ENCODE data around the gene AGBL1. TPM values are rescaled to one million over a fixed set of nuclear protein-coding genes. Genes with fewer than 3 reads are reported as not detected.

AGBL1 gene
- total and polyA plus RNA-seq, 4 donors, result 0.08 to 147 (median 4.7) TPM

- ATAC-seq (ENCODE audit: insufficient read depth, low FRiP score) (no peak), DNase-seq (no peak)
- 80 to 82% methylated on average over 3 of the region's 3 CpGs for WGBS, 2 donors
- no peaks in the 10 kb centered on the region for H3K9me3 ChIP-seq (ENCODE audit: control insufficient read depth in 4 of 4, insufficient read depth in 3 of 4, low read length in 3 of 4)
- no peaks in the 10 kb centered on the region for H3K36me3 ChIP-seq (ENCODE audit: control insufficient read depth in 4 of 4, insufficient read depth in 4 of 4, low read length in 4 of 4)
- no peak for TF ChIP-seq CTCF (IDR thresholded peaks at IDR 0.05; ENCODE audit: control extremely low read depth, extremely low read depth)
- no peak overlapping the region for H3K27ac ChIP-seq (ENCODE audit: low read depth in 1 of 2, low read length in 1 of 2)
- H3K9ac ChIP-seq (ENCODE audit: insufficient read depth in 1 of 2, low read length in 2 of 2), result no peak overlapping the region
- peaks cover 0 to 3% (median 0%) of the 10 kb centered on the region in 5 donors for H3K4me1 ChIP-seq (ENCODE audit: control insufficient read depth in 5 of 5, insufficient read depth in 5 of 5, low read length in 5 of 5)
- H3K4me3 ChIP-seq, result no peak overlapping the region
- peaks cover 0 to 2% (median 0%) of the 10 kb centered on the region in 3 donors for H3K27me3 ChIP-seq (ENCODE audit: control insufficient read depth in 3 of 3, insufficient read depth in 3 of 3, low read length in 2 of 3)
Observed at GRCh38 chr15:86894269-86894668, 814.6 kb downstream of the AGBL1 start.

GRCh38 chr15:86903642-86904421, 824.2 kb downstream of the AGBL1 start:
- ATAC-seq (ENCODE audit: insufficient read depth, low FRiP score), result no peak
- no peak for DNase-seq
- Histone ChIP-seq H3K9me3 (ENCODE audit: control insufficient read depth in 4 of 4, insufficient read depth in 3 of 4, low read length in 3 of 4) (peaks cover 0 to 1% (median 0%) of the 10 kb centered on the region in 4 donors), H3K4me1 (ENCODE audit: control insufficient read depth in 5 of 5, insufficient read depth in 5 of 5, low read length in 5 of 5) (peaks cover 0 to 8% (median 0%) of the 10 kb centered on the region in 5 donors), H3K27me3 (ENCODE audit: control insufficient read depth in 3 of 3, insufficient read depth in 3 of 3, low read length in 2 of 3) (no peaks in the 10 kb centered on the region), H3K27ac (ENCODE audit: low read depth in 1 of 2, low read length in 1 of 2) (no peak overlapping the region), H3K4me3 (no peak overlapping the region), H3K9ac (ENCODE audit: insufficient read depth in 1 of 2, low read length in 2 of 2) (no peak overlapping the region), H3K36me3 (ENCODE audit: control insufficient read depth in 4 of 4, insufficient read depth in 4 of 4, low read length in 4 of 4) (no peaks in the 10 kb centered on the region)
- no peak for TF ChIP-seq CTCF (IDR thresholded peaks at IDR 0.05; ENCODE audit: control extremely low read depth, extremely low read depth)
- WGBS, 2 donors, result 30 to 53% methylated on average over 4 of the region's 4 CpGs

GRCh38 chr15:86905625-86906256, 826.1 kb downstream of the AGBL1 start:
- Histone ChIP-seq H3K9ac (ENCODE audit: insufficient read depth in 1 of 2, low read length in 2 of 2) (no peak overlapping the region), H3K4me3 (no peak overlapping the region), H3K9me3 (ENCODE audit: control insufficient read depth in 4 of 4, insufficient read depth in 3 of 4, low read length in 3 of 4) (peaks cover 0 to 1% (median 0%) of the 10 kb centered on the region in 4 donors), H3K36me3 (ENCODE audit: control insufficient read depth in 4 of 4, insufficient read depth in 4 of 4, low read length in 4 of 4) (no peaks in the 10 kb centered on the region), H3K4me1 (ENCODE audit: control insufficient read depth in 5 of 5, insufficient read depth in 5 of 5, low read length in 5 of 5) (peaks cover 0 to 8% (median 0%) of the 10 kb centered on the region in 5 donors), H3K27me3 (ENCODE audit: control insufficient read depth in 3 of 3, insufficient read depth in 3 of 3, low read length in 2 of 3) (no peaks in the 10 kb centered on the region), H3K27ac (ENCODE audit: low read depth in 1 of 2, low read length in 1 of 2) (no peak overlapping the region)
- 52 to 76% methylated on average over 3 of the region's 3 CpGs for WGBS, 2 donors
- no peak for TF ChIP-seq CTCF (IDR thresholded peaks at IDR 0.05; ENCODE audit: control extremely low read depth, extremely low read depth)
- no peak for ATAC-seq (ENCODE audit: insufficient read depth, low FRiP score)
- DNase-seq, result no peak
